HG03139 (cell line): ENCODE measurements around the gene SLC35A5.

Experiments used
- ATAC-seq: cut with Tn5 transposase; IDR thresholded peaks from one replicate; pipeline ENCODE4 v1.9.1; 2021; ENCODE audit not compliant: unreplicated experiment

SLC35A5 gene

GRCh38 chr3:112569265-112569664, 7.4 kb downstream of the SLC35A5 start:
- no peak for ATAC-seq

GRCh38 chr3:112572701-112573100, 10.9 kb downstream of the SLC35A5 start:
- no peak for ATAC-seq

GRCh38 chr3:112579232-112579631, 17.4 kb downstream of the SLC35A5 start:
- no peak for ATAC-seq

GRCh38 chr3:112579697-112580096, 17.9 kb downstream of the SLC35A5 start:
- ATAC-seq, result no peak

- no peak for ATAC-seq
Observed at GRCh38 chr3:112582244-112582874, 20.5 kb downstream of the SLC35A5 start.

- ATAC-seq, result no peak
Observed at GRCh38 chr3:112583105-112583504, 21.3 kb downstream of the SLC35A5 start.

- no peak for ATAC-seq
Observed at GRCh38 chr3:112585782-112586181, 23.9 kb downstream of the SLC35A5 start.

- no peak for ATAC-seq
Observed at GRCh38 chr3:112587336-112587735, 25.5 kb downstream of the SLC35A5 start.

- ATAC-seq, result no peak
Observed at GRCh38 chr3:112593258-112593657, 31.4 kb downstream of the SLC35A5 start.

GRCh38 chr3:112594856-112595255, 33.0 kb downstream of the SLC35A5 start:
- ATAC-seq, result no peak

GRCh38 chr3:112597945-112598344, 36.1 kb downstream of the SLC35A5 start:
- no peak for ATAC-seq

GRCh38 chr3:112598731-112599130, 36.9 kb downstream of the SLC35A5 start:
- ATAC-seq, result no peak

- peak; percentile 66 for ATAC-seq
Observed at GRCh38 chr3:112602217-112602838, 40.5 kb downstream of the SLC35A5 start.

GRCh38 chr3:112604536-112604935, 42.7 kb downstream of the SLC35A5 start:
- no peak for ATAC-seq

- ATAC-seq, result no peak
Observed at GRCh38 chr3:112605285-112605684, 43.4 kb downstream of the SLC35A5 start.

GRCh38 chr3:112606098-112606497, 44.3 kb downstream of the SLC35A5 start:
- ATAC-seq, result no peak

GRCh38 chr3:112607863-112608262, 46.0 kb downstream of the SLC35A5 start:
- no peak for ATAC-seq

- no peak for ATAC-seq
Observed at GRCh38 chr3:112610121-112610520, 48.3 kb downstream of the SLC35A5 start.

GRCh38 chr3:112611752-112612515, 50.1 kb downstream of the SLC35A5 start:
- ATAC-seq, result no peak

GRCh38 chr3:112615989-112616731, 54.3 kb downstream of the SLC35A5 start:
- ATAC-seq, result no peak

- ATAC-seq, result no peak
Observed at GRCh38 chr3:112617285-112617684, 55.4 kb downstream of the SLC35A5 start.
